ENCODE results near the gene ANTKMT.

ANTKMT gene

DNA sequence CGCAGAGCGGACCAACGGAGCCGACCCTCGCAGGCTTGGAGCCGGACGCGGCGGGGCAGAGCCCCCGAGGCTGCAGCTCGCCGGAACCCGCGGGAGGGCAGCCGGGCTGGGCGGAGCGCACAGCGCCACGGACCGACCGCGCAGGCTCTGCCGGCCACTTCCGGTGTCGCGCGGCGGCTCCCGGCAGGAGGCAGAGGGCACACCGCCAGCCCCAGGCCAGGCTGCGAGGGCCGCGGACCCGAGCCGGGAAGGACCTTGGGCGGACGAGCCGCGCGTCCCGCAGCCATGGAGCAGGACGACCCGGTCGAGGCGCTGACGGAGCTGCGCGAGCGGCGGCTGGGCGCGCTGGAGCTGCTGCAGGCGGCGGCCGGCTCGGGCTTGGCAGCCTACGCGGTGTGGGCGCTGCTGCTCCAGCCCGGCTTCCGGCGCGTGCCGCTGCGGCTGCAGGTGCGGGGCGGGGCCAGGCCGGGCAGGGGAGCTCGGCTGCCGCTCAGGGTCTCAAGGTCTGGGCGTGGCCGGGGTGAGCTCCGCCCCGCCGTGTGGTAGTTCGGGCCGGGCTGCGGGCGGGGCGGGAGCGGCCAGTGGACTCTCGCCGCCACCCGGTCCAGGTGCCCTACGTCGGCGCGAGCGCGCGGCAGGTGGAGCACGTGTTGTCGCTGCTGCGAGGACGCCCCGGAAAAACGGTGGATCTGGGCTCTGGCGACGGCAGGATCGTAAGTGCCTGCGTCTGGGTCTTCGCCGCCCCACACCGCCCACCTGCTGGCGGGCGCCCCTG, at the start of gene ANTKMT:
Gene ANTKMT (plus strand): TSS at position 157 of the 775 bp plus-strand sequence. CDS start 129 bp downstream, at position 286.
- Histone ChIP-seq H3K27ac (no peak within 1 kb of the TSS), H3K36me3 (ENCODE audit: insufficient read depth, low read length) (no peaks in the 10 kb centered on the region), H3K9ac (ENCODE audit: insufficient read length) (peak within 1 kb of the TSS; percentile 60), H3K9me3 (ENCODE audit: low read depth, low read length) (no peaks in the 10 kb centered on the region), H3K4me3 (peak within 1 kb of the TSS; percentile 85)
- no peak for TF ChIP-seq EZH2 (IDR thresholded peaks at IDR 0.05)
- TF ChIP-seq POLR2AphosphoS5 (IDR thresholded peaks at IDR 0.05; ENCODE audit: borderline replicate concordance, low read depth, low read length), result no peak; the same call in 1 of the 2 replicates
- TF ChIP-seq FOXP2 (optimal IDR thresholded peaks at IDR 0.05; ENCODE audit: control extremely low read depth, extremely low read length, insufficient read depth), result no peak
- DNase-seq (ENCODE audit: low read depth, low spot score), result no peak

- Histone ChIP-seq H3K9me3 (ENCODE audit: low read depth, low read length) (no peaks in the 10 kb centered on the region), H3K36me3 (ENCODE audit: insufficient read depth, low read length) (peaks cover 49% of the 10 kb centered on the region; the same call in 1 of the 2 replicates), H3K9ac (ENCODE audit: insufficient read length) (no peak overlapping the region), H3K27ac (no peak overlapping the region), H3K4me3 (no peak overlapping the region)
- no peak for DNase-seq (ENCODE audit: low read depth, low spot score)
- TF ChIP-seq FOXP2 (optimal IDR thresholded peaks at IDR 0.05; ENCODE audit: control extremely low read depth, extremely low read length, insufficient read depth) (no peak), EZH2 (IDR thresholded peaks at IDR 0.05) (no peak), POLR2AphosphoS5 (IDR thresholded peaks at IDR 0.05; ENCODE audit: borderline replicate concordance, low read depth, low read length) (no peak)
Measured at GRCh38 chr16:671353-672131, 49.4 kb upstream of the ANTKMT start.

DNA sequence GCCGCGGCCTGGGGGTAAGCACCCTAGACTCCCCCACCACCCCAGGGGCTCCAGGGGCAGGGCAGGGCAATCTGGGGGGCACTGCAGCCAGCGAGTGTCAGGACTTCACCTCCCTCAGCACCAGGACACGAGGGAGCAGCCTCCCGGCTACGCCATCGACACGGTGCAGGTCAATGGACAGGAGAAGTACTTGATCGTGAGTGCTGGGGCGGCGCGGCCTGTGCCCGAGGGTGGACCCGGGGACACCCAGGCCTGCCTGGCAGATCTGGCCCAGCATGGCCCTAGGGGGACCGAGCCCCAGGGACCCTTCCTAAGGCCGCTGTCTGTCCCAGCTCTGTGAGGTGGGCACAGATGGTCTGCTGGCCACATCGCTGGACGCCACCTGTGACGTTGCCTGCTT, 48.6 kb upstream of the ANTKMT start:
- no peaks in the 10 kb centered on the region for H3K9me3 ChIP-seq (ENCODE audit: low read depth, low read length)
- H3K27ac ChIP-seq, result no peak overlapping the region
- H3K4me3 ChIP-seq, result no peak overlapping the region
- peaks cover 49% of the 10 kb centered on the region; the same call in 1 of the 2 replicates for H3K36me3 ChIP-seq (ENCODE audit: insufficient read depth, low read length)
- H3K9ac ChIP-seq (ENCODE audit: insufficient read length), result no peak overlapping the region
- DNase-seq (ENCODE audit: low read depth, low spot score), result no peak
- TF ChIP-seq POLR2AphosphoS5 (IDR thresholded peaks at IDR 0.05; ENCODE audit: borderline replicate concordance, low read depth, low read length) (no peak), EZH2 (IDR thresholded peaks at IDR 0.05) (no peak), FOXP2 (optimal IDR thresholded peaks at IDR 0.05; ENCODE audit: control extremely low read depth, extremely low read length, insufficient read depth) (no peak)

- TF ChIP-seq POLR2AphosphoS5 (IDR thresholded peaks at IDR 0.05; ENCODE audit: borderline replicate concordance, low read depth, low read length), result no peak
- TF ChIP-seq EZH2 (IDR thresholded peaks at IDR 0.05), result no peak
- TF ChIP-seq FOXP2 (optimal IDR thresholded peaks at IDR 0.05; ENCODE audit: control extremely low read depth, extremely low read length, insufficient read depth), result no peak
- no peak overlapping the region for H3K9ac ChIP-seq (ENCODE audit: insufficient read length)
- no peak overlapping the region for H3K27ac ChIP-seq
- peaks cover 49% of the 10 kb centered on the region; the same call in 1 of the 2 replicates for H3K36me3 ChIP-seq (ENCODE audit: insufficient read depth, low read length)
- H3K9me3 ChIP-seq (ENCODE audit: low read depth, low read length), result no peaks in the 10 kb centered on the region
- DNase-seq (ENCODE audit: low read depth, low spot score), result no peak
- H3K4me3 ChIP-seq, result no peak overlapping the region
Measured at GRCh38 chr16:672851-673250, 48.1 kb upstream of the ANTKMT start.

GRCh38 chr16:673399-673991, 47.5 kb upstream of the ANTKMT start:
- Histone ChIP-seq H3K36me3 (ENCODE audit: insufficient read depth, low read length) (peaks cover 49% of the 10 kb centered on the region; the same call in 1 of the 2 replicates), H3K4me3 (no peak overlapping the region), H3K9me3 (ENCODE audit: low read depth, low read length) (no peaks in the 10 kb centered on the region), H3K9ac (ENCODE audit: insufficient read length) (no peak overlapping the region), H3K27ac (0 out of 2 replicates have a peak overlapping the region, but pooled peaks have one; percentile 8)
- DNase-seq (ENCODE audit: low read depth, low spot score), result no peak
- TF ChIP-seq POLR2AphosphoS5 (IDR thresholded peaks at IDR 0.05; ENCODE audit: borderline replicate concordance, low read depth, low read length) (no peak), EZH2 (IDR thresholded peaks at IDR 0.05) (no peak), FOXP2 (optimal IDR thresholded peaks at IDR 0.05; ENCODE audit: control extremely low read depth, extremely low read length, insufficient read depth) (no peak)

GRCh38 chr16:674214-674881, 46.6 kb upstream of the ANTKMT start:
- no peak for TF ChIP-seq EZH2 (IDR thresholded peaks at IDR 0.05)
- TF ChIP-seq FOXP2 (optimal IDR thresholded peaks at IDR 0.05; ENCODE audit: control extremely low read depth, extremely low read length, insufficient read depth), result no peak
- TF ChIP-seq POLR2AphosphoS5 (IDR thresholded peaks at IDR 0.05; ENCODE audit: borderline replicate concordance, low read depth, low read length), result no peak; the same call in 1 of the 2 replicates
- H3K27ac ChIP-seq, result 0 out of 2 replicates have a peak overlapping the region, but pooled peaks have one; percentile 8
- H3K4me3 ChIP-seq, result no peak overlapping the region
- H3K9me3 ChIP-seq (ENCODE audit: low read depth, low read length), result no peaks in the 10 kb centered on the region
- H3K9ac ChIP-seq (ENCODE audit: insufficient read length), result no peak overlapping the region
- no peak for DNase-seq (ENCODE audit: low read depth, low spot score)
- H3K36me3 ChIP-seq (ENCODE audit: insufficient read depth, low read length), result peaks cover 46% of the 10 kb centered on the region; the same call in 1 of the 2 replicates

GRCh38 chr16:674968-675883, 45.7 kb upstream of the ANTKMT start, which contains the start of gene RHBDL1:
RHBDL1 (plus strand) TSS chr16:675671; CDS start chr16:675791, 120 bp downstream.
- TF ChIP-seq EZH2 (IDR thresholded peaks at IDR 0.05), result no peak
- no peak for TF ChIP-seq POLR2AphosphoS5 (IDR thresholded peaks at IDR 0.05; ENCODE audit: borderline replicate concordance, low read depth, low read length)
- TF ChIP-seq FOXP2 (optimal IDR thresholded peaks at IDR 0.05; ENCODE audit: control extremely low read depth, extremely low read length, insufficient read depth), result no peak
- Histone ChIP-seq H3K4me3 (peak within 1 kb of the TSS; percentile 45; the same call in 1 of the 2 replicates), H3K9me3 (ENCODE audit: low read depth, low read length) (no peaks in the 10 kb centered on the region), H3K27ac (no peak within 1 kb of the TSS), H3K36me3 (ENCODE audit: insufficient read depth, low read length) (peaks cover 37% of the 10 kb centered on the region; the same call in 1 of the 2 replicates), H3K9ac (ENCODE audit: insufficient read length) (no peak within 1 kb of the TSS)
- DNase-seq (ENCODE audit: low read depth, low spot score), result no peak
